Activated CD8-positive, alpha-beta memory T cell treated with anti-CD3 and anti-CD28 coated beads for 24 hours (primary cell): Measurements from ENCODE around the gene CTSH.
"Not testable (repeated sequence)": the region's sequence is repeated elsewhere in the genome, so short reads cannot be mapped to it uniquely, and the experiment has no call there.

Experiments used
- DNase-seq: peaks from one replicate; pipeline ENCODE4 v3.0.0-alpha.2; 2020

Gene CTSH

DNA sequence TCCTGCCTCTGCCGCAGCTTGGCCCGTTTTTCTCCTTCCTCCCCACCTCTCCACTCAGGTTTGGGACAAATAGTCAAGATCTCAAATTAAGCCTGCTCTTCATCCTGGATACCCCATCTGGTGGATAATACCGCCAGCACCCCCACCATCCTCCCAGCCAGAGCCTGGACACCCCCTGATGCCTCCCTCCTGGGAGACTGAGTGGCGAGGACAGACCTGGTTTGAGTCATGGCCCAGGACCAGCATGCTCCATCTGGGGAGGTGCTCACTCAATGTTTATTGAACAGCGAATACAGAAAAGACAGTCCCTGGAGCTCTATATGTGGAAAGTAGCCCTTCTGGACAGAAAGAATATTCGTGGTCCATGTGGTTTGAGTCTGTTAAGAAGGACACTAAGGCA is 23.3 kb downstream of the CTSH start:
- no peak for DNase-seq

DNA sequence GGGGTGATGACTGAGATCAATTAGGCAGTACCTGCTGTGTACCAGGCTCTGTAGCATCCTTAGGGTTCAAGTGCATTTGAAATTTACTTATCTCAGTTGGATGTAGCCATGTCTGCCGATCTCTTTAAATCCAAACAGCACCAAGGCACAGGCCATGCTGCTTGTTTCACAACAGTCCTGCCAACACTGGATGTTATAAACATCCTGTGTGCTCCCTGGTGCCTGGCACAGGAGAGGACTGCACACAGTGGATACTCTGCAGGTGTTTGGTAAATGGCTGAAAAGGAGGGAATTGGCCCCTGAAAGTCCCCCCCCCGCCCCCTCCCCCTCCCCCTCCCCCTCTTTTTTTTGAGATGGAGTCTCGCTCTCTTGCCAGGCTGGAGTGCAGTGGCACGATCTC is 27.0 kb downstream of the CTSH start:
- DNase-seq = no peak

DNA sequence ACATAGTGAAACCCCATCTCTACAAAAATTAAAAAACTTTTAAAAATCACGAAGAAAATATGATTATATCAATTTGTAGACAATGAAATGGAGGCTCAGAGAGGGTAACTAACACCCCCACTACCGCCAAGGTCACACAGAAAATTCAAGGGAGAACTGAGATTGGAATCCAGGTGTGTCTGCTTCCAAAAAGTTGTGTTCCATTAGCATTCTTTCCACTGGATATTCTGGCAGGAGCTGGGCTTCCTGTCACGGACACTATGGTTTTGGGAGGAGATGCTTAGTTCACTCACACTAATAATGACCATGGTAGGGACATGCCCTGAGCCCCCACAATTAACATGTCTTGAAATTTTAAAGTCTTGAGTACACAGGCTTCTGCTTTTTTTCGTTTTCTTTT is 28.8 kb downstream of the CTSH start:
- DNase-seq = no peak

DNA sequence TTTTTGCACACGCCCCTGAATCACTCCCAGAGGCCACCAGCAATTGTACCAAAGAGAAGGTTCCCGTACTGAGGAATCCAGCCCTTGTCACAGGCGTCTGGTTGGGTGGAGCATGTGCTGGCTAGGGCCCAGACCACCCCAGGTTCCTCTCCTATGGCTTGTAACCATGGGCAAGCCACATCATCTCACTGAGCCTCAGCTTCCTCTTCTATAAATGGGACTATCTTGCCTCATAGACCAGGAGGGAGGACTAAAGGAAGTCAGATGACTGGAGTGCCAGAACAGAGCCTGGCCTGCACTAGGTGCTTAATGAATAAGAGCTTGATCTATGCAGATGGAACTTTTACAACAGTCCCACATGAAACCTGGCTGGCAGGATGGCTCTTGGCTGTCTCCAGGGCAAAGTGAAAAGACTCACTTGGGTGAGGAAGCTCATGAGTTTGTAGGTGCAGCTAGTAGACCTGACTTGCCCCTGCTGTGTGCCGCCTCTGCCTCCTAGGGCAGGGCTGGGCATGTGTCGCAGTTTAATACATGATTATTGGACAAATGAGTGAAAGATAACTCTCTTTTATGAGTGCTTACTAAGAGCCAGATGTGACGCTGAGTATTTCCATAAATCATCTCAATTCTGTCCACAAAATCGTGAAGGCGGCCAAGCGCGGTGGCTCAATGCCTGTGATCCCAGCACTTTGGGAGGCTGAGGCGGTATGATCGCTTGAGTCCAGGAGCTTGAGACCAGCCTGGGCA is 29.3 kb downstream of the CTSH start:
- DNase-seq = no peak

DNA sequence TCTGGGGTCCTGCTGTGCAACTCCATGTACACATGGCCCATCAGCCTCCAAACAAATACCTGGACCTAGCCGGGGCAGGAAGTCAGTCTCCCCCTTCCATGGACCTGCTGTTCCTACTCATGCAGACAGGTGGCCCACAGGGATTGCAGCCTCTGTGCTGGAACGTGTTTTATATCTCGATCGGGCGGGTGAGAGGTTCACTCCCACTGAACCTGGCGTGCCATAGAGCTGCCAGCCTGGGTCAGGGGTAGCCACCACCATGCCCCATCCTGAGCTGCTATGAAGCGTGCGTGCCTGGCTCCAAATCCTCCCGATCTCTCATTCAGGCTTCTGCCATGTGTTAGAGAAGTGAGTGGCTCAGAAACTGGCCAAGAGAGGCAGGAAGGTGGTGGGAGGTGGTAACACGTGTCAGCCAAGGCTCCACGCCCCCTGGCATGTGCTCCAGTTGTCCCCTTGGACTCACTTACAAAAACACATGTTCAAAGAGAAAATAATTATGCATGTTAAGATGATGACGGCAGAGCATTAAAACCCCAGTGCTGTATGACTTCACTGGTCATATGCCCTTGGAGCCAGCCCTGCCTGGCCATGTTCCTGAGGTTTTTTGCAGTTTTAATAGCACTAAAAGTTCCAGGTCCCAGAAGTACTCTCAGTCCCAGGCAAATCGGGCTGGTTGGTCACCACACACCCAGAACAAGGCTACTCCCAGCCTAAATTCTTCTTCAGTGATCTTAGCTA is 30.6 kb downstream of the CTSH start:
- DNase-seq = no peak

DNA sequence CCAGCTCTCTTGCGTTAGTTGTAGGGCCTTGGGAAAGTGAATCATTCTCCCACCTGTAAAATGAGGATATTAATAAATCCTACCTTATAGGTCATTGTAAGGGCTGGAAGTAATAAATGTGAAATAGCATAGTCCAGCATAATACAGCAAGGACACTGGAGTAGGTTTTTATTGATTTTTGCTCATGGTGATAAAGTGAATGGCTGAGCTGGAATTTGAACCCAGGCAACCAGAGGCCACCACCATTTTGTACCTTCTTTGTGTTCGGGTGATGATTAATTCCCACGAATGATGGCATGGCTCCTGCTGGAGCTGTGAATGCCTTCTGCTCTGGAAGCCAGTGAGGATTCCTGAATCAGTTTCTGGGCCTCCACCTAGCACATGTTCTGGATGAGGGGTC is 31.8 kb downstream of the CTSH start:
- DNase-seq = no peak

DNA sequence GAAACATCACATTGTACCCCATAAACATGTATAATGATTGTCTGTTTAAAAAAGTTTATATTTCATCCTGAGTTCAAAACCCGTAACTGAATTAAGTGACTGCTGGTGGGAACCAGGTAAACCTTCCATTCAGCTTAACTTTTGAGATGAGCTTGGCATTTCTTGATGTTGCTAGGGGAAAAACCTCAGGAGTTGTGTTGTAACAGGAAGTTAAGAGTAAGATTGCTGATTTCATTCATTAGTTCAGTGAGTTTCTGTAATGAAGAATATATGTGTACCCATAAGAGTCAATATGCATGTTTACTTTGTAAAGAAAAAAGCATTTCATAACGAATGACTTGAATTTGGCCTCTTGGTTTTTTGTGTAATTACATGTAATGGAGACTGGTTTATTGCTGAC is 32.5 kb downstream of the CTSH start:
- no peak for DNase-seq

DNA sequence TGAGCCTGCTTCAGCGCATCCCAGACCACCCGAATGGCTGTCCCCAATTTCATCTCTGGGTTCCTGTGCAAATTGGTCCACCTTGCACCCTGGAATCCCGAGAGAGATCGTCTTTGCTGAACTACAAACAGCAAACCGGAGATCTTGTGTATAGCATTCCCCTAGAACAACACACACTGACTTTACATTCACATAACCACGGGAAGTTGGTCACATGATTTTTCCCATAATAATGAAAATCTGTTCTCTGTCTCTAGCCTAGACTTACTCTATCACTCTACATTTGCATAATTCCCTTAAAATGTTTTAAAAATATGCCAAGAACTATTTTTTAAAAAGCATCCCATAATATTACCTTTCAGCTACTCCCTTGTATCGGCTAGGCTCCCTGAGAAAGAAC is 34.6 kb downstream of the CTSH start:
- DNase-seq = no peak

DNA sequence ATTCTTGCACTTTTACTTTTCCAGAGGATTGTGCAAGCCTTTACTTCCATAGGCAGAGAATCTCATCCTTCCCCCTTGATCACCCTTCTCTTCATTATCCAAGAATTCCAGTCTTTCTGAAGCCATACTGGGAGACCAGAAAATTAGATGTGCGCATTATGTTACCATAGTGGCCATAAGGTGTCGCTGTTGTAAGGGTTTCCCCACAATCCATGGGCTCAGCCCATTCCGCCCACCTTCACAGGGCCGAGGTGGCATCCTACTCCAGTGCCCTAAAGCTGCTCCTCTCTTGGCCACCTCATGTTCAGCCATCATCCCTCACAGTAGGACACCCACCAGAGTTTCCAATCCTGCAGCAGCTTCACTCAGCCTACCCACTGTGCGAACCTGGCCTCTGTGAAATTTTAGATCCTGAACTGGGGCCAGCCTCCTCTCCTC is 35.0 kb downstream of the CTSH start:
- DNase-seq = no peak

DNA sequence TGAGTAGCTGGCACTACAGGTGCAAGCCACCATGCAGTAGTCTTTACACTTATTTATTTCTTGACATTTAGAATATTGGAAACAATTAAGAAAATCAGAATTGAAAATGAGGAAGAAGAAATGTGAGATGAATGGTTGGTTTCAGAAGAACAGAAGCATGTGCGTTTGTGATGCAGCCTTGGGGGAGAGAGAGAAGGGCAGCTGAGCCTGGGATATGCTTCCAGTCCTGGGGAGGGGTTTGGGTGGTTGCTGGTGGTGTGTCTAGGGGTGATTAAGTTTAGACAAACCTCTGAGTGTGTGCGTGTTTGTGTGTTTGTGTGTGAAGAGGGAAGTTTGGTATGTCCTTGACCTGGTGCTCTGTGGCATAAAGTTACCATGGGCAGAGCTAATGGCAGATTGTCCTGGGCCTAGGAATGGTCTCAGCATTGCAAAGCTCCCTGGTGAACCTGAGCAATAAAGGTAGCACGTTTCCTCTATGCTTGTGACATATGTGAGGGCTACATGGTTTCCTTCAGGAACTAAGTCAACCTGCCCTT is 35.6 kb downstream of the CTSH start:
- DNase-seq = no peak

DNA sequence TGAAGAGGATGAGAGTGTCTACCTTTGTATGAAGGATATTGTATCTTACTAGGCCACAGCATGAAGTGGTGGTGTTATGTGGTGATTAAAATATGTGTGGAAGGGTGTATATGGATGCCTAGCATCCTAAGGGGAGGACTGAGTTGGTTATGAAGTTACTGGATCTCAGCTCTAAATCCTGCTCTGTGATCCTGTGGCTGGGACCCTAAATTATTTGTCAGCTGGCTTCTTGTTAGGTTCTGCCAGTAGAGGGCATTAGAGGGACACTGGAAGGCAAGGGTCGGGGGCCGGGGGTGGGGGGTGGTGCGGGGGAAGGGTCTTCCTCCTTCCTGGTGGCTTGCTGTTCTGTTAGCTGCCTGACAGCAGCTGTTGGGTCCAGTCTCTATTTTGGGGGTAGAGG is 37.3 kb downstream of the CTSH start:
- DNase-seq = no peak

DNA sequence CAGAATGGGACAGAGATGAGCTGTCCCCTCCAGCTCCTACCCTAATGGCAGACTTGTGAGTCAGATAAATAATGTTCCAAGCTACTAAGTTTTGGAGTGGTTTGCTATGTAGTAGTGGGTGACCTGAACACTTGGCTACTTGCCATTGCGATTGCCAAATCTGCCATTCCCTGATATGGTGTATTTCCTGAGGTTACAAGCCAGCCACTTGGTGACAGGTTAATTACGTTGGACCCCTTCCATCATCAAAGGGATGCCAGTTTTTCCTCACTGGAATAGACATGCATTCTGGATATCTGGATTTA is 38.6 kb downstream of the CTSH start:
- DNase-seq = no peak

DNA sequence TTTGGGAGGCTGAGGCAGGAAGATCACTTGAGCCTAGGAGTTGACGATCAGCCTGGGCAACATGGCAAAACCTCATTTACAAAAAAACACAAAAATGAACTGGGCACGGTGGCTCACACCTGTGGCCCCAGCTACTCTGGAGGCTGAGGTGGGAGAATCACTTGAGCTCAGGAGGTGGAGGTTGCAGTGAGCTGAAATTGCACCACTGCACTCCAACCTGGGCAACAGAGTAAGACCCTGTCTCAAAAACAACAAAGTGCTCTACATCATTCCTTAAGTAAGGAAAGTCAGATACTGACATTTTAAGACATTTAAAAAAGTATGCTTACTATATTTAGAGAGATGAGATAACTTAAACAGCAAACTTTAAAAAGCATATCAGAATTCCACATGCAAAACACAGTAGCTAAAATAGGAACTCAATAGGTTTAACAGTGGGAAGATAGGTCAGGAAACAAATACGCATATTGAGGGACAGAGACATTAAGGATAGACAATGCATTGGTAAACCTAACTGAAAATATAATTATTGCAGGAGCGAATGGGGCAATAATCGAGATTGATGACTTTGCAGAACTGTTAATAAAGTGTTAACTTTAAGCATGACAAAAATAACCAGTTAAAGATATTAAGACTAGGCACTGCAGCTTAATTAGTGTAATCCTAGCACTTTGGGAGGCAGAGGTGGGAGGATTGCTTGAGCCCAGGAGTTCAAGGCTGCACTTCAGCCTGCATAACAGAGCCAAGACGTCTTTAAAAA is 40.1 kb downstream of the CTSH start:
- DNase-seq = no peak

DNA sequence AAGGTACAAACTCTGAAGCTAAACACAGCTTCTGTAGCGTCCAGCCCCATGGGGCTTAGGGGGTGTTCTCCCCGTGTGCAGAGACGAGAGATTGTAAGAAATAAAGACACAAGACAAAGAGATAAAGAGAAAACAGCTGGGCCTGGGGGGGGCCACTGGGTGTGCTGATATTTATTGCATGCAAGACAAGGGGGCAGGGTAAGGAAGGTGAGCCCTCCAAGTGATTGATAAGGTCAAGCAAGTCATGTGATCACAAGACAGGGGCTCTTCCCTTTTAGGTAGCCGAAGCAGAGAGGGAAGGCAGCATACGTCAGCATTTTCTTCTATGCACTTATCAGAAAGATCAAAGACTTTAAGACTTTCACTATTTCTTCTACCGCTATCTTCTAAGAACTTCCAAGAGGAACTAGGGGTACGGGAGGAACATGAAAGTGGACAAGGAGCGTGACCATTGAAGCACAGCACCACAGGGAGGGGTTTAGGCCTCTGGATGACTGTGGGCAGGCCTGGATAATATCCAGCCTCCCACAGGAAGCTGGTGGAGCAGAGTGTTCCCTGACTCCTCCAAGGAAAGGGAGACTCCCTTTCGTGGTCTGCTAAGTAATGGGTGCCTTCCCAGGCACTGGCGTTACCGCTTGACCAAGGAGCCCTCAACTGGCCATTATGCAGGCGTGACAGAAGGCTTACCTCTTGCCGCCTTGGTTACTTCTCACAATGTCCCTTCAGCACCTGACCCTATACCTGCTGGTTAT is 42.4 kb downstream of the CTSH start:
- not testable (repeated sequence) for DNase-seq

DNA sequence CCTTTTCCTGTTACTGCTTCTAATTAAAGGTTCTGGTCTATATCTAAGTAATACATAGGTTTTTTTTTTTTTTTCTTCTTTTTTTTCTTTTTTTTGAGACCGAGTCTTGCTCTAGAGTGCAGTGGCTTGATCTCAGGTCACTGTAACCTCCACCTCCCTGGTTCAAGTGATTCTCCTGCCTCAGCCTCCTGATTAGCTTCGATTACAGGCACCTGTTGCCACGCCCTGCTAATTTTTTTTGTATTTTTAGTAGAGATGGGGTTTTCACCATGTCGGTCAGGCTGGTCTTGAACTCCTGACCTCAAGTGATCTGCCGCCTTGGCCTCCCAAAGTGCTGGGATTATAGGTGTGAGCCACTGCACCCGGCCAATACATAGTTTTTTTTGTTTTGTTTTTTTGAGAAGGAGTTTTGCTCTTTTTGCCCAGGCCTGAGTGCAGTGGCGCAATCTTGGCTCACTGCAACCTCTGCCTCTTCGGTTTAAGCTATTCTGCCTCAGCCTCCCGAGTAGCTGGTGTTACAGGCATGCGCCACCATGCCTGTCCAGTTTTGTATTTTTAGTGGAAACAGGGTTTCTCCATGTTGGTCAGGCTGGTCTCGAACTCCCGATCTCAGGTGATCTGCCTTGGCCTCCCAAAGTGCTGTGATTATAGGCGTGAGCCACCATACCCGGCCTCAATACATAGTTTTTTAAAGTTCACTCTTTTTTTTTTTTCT is 43.9 kb downstream of the CTSH start:
- DNase-seq = not testable (repeated sequence)

DNA sequence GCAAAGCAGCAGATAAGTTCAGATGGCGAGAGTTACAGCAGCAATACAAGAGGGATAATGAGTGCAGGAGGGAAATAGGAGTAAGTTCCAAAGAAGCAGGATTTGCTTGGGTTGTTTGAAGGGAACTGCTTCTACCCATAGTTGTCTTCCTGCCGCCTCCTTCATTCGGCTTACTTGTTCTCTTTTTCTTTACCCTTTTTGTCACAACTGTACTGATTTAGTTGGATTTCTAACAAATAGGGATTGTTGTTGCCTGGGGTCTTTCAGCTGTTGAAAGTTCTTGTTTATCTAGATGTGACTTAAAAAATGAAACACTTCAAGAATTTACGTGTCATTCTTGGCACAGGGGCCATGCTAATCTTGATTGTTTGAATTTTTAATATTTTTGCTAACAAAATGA is 46.3 kb downstream of the CTSH start:
- DNase-seq = no peak

DNA sequence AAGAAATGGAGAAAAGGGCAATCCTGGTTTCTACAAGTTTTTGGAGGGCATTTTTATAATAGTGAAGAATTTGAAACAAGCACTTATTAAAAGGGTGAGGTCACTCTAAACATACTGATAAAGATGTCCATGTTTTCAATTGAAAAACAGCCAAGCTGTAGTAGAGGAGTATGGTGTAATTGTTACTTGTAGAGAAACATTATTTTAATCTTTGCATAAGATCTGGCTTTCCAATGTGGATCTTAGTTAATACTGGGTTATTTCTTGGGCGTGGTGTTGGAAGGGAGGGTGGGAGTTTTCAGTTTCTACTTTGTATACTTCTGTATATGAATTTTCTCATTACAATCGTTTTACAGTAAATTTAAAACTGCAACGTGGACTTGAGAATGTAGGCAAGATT is 49.4 kb downstream of the CTSH start:
- DNase-seq = no peak

DNA sequence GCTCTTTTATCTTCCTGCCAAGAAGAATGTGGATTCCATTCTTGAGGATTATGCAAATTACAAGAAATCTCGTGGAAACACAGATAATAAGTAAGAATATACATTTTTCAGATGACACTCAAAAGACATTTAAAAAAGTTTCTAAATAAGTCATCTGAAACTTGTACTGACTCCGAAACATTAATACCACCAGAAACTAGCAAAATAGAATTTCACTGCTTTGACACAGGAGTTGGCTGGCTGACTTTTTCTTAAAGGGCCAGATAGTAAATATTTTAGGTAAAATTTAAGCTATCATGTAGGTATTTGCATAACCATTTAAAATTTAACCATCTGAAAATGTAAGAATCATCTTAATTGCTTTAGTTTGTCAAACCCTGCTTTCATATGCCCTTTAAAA is 51.3 kb downstream of the CTSH start:
- no peak for DNase-seq

DNA sequence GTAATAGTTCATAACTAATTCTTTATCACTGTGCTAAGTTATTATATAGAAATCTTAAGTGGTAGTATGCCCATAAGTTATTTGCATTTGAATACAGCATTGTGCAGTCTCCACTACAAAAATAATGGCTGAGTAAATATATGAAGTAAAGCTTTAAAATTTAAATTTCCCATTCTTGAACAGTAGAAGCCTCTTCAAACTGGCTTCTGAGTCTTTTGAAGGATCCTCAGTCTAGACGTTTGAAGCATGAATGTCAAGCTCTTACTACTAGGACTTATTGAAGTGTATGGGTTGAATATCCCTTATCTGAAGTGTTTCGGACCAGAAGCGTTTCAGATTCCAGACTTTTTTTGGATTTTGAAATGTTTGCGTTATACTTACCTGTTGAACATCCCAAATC is 55.8 kb downstream of the CTSH start:
- DNase-seq = no peak

DNA sequence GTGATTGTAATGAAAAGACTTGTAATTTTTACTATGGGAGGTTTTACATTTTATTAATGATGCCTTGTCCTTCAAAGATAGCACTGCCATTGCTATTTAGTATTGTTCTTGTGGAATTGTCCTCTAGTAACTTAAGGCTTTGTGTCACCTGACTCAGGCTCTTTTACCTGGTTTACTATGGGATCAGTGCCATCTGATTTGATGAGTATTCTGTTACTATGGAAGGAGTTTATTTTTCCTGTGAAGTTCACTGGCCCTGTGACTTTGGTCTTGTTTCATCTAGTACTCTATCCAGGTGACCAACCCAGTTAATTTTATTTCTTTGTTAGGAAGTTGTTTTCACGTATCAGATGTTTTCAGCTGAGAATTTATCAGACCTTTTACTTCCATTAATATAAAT is 63.2 kb downstream of the CTSH start:
- DNase-seq = no peak

DNA sequence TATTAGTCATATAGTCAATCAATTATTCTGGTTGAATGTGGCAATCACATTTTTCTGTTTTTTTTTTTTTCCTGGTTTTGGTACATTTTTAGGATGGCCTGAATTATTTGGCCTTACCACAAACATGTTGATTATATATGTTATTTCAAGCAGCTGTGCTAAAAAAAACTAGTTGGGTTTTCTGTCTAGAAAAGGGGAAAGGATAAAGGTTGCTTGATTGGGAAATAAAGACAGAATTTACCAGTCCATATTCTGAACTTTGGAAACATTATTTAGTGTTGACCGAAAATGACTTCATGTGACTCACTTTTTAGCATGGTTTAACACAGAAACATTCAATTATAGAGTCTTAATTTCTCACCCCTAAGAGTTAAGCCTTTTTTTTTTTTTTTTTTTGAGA is 64.0 kb downstream of the CTSH start:
- DNase-seq = no peak

DNA sequence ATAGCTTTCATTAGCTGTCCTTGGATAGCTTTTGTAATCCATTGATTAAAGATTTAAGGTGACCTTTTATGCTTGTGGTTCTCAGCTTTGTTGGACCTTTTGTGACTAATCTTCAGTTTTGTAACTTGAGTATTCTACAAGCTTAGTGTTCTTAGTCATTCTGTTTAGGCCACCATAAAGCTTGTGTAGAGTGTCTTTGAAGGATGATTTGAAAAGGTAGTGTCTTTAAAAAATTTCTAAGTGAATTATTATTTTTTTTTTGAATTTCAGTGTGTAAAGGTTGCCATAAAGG is 64.7 kb downstream of the CTSH start:
- no peak for DNase-seq
